Activated CD4-positive, alpha-beta T cell treated with anti-CD3 and anti-CD28 coated beads for 36 hours (primary cell): ENCODE data around the gene IPO8. TPM values are rescaled to one million over a fixed set of nuclear protein-coding genes. Genes with fewer than 3 reads are reported as not detected.
A peak's percentile ranks its signal among the peaks of the same experiment; 100 is the strongest.

Experiments
- ATAC-seq: fragments of 200-7000 bp; cut with Tn5 transposase; one replicate; pipeline ENCODE4 v1.10.0; 2021; ENCODE audit warnings: mild to moderate bottlenecking, moderate library complexity
- CTCF ChIA-PET: fragments of 350-600 bp; sonication (Branson Sonifier 250); formaldehyde crosslinking; loops from one replicate; lab custom pipeline; 2021; ENCODE audit warnings: antibody characterized with exemption; lab: Charles Lee
- POLR2A ChIA-PET: fragments of 350-600 bp; sonication (Branson Sonifier 250); formaldehyde crosslinking; loops from one replicate; lab custom pipeline; 2021; ENCODE audit warnings: antibody characterized with exemption, inconsistent platforms; lab: Charles Lee
- DNase-seq: peaks from one replicate; pipeline ENCODE4 v3.0.0-alpha.2; 2020
- H3K27ac Mint-ChIP-seq: one replicate; pipeline ENCODE4 v1.8.0; 2021; ENCODE audit warnings: mixed read lengths
- H3K27me3 Mint-ChIP-seq: one replicate; pipeline ENCODE4 v1.8.0; 2021; ENCODE audit warnings: mixed read lengths
- H3K36me3 Mint-ChIP-seq: one replicate; pipeline ENCODE4 v1.8.0; 2021; ENCODE audit warnings: low read depth, mixed read lengths
- H3K4me1 Mint-ChIP-seq: one replicate; pipeline ENCODE4 v1.8.0; 2021; ENCODE audit warnings: mixed read lengths
- H3K4me3 Mint-ChIP-seq: one replicate; pipeline ENCODE4 v1.8.0; 2021; ENCODE audit warnings: mild to moderate bottlenecking, moderate library complexity, mixed read lengths
- H3K9me3 Mint-ChIP-seq: one replicate; pipeline ENCODE4 v1.8.0; 2021; ENCODE audit warnings: low read depth, mixed read lengths
- intact Hi-C, 2 experiments: fragments of 100-400 bp; cut with DNase I in 1 of 2; cut with micrococcal nuclease in 1 of 2; formaldehyde crosslinking; loops; one replicate each; pipeline versions ENCODE4 v1.14.2 to v1.15.1; 2022 to 2024; cut with DNase I, micrococcal nuclease
- total RNA-seq, 2 experiments: library from RNA; stranded (reverse); gene quantifications; one replicate each; pipeline ENCODE4 v1.2.3, GENCODE V29; 2021

IPO8 gene
- 10 to 100 TPM; 48.7 to 51.4 TPM for total RNA-seq

DNA sequence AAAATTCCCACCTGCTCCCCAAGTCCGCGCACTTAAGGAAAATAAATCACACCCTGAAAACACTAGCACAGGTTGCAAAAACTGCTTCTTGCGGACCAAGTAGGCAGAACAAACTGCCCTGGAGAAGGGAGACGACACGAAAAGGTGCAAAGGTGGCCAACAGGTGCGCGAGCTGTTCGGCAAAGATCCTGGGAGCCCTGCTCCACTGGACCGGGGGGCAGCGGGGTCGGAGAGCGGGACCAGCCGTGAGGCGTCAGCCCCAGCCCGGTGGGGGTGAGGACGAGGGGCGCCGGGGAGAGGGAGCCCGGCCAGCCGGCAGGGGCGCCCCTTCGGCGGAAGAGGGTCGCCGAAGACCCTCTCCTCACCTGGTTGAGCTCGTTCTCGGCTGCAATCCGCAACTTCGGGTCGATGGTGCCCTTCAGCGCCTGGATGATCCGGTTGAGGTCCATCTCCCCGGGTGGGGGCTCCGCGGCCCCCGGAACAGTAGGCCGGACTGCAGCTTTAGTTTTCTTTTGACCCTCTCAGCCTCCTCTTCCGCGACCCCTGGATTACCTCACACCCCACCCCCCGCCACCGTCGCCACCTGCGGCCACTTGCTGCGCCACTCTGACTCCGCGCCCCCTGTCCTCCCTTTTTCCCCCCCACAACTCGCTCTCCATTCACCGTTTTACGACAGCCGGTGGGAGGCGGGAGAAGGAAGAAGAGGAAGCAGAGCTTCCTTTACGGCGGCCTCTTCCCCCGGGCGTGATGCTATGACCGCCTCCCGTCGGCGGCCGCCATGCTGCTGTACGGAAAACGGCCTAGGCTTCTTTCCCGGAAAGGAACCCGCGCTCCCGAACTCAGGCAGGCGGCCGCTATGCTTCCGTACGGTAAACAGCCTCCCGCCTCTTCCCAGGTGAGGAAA lies at the start of gene IPO8:
TSS of gene IPO8 (minus strand) at position 671 of the 904 bp plus-strand sequence. CDS start at position 449, 222 bp downstream.
- DNase-seq: peak; percentile 91
- Mint-ChIP-seq H3K4me3 (peak within 1 kb of the TSS; percentile 93), H3K9me3 (no peaks in the 10 kb centered on the region), H3K36me3 (no peaks in the 10 kb centered on the region), H3K4me1 (peaks cover 37% of the 10 kb centered on the region), H3K27me3 (no peaks in the 10 kb centered on the region), H3K27ac (peak within 1 kb of the TSS; percentile 95)
- ATAC-seq: peak; percentile 90
- intact Hi-C loops: loop anchor here (1.0 to 10.0 kb wide), 5 partner anchors 60 to 1314 kb away; partner anchors contain the start of genes DDX11 (in 1 of the 2), ERGIC2 (in 1 of the 2) and SINHCAF (in 1 of the 2)
- CTCF ChIA-PET: interaction anchor here (0.7 to 1.6 kb wide), 7 partner anchors 10 to 58 kb away, joined by 3 to 7 read pairs (median 3); no protein-coding TSS in a partner anchor
- POLR2A ChIA-PET: interaction anchor here (0.7 to 1.1 kb wide), 2 partner anchors 58 to 1265 kb away, joined by 6 to 8 read pairs; no protein-coding TSS in a partner anchor

DNA sequence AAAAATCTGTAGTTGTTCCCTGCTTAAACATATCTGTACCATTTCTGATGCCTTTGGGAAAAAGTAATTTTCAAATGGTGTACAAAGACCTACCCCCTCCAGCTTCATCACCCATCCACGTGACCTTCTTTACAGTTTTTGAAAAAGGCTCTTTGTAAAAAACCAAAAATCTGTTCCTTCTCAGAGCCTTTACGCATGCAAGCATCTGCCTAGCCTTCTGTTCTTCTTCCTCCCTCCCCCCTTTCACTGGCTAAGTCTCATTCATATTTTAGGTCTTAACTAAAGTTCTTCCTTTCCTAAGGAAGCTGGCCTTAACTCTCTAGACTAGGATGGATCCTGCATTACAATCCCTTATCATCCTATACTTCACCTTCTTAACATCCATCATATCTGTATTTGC lies 48.7 kb upstream of the IPO8 start:
- Mint-ChIP-seq H3K9me3 (no peaks in the 10 kb centered on the region), H3K4me3 (no peak overlapping the region), H3K4me1 (no peaks in the 10 kb centered on the region), H3K27me3 (no peaks in the 10 kb centered on the region), H3K27ac (no peak overlapping the region), H3K36me3 (peaks cover 11% of the 10 kb centered on the region)
- ATAC-seq: no peak
- ChIA-PET POLR2A (no interaction called here), CTCF (interaction anchor here (1.0 to 1.5 kb wide), 3 partner anchors 9 to 20 kb away, joined by 3 to 6 read pairs (median 3); no protein-coding TSS in a partner anchor)
- intact Hi-C loops: no loop called here
- DNase-seq: no peak

DNA sequence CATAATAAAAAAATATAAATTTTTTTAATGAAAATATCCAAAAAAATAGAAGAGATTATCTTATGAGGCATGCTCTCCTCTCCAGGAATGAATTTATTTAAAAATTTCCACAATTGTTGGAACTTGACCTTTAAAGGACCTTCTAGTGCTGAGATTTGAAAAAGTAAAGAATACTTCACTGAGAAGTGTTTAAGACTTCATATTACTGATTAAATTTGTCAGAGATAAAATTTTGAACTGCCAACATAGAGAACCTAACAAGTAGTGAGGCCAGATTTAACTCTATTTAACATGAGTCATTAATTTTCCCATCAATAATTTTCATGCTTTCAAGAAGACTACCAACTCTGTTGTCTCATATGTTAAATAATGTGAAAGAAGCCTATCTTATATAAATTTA lies 44.6 kb upstream of the IPO8 start:
- intact Hi-C loops: no loop called here
- Mint-ChIP-seq H3K4me1 (no peaks in the 10 kb centered on the region), H3K27me3 (no peaks in the 10 kb centered on the region), H3K4me3 (no peak overlapping the region), H3K36me3 (peaks cover 21% of the 10 kb centered on the region), H3K27ac (no peak overlapping the region), H3K9me3 (no peaks in the 10 kb centered on the region)
- no peak for DNase-seq
- ChIA-PET POLR2A (no interaction called here), CTCF (no interaction called here)
- ATAC-seq: no peak

DNA sequence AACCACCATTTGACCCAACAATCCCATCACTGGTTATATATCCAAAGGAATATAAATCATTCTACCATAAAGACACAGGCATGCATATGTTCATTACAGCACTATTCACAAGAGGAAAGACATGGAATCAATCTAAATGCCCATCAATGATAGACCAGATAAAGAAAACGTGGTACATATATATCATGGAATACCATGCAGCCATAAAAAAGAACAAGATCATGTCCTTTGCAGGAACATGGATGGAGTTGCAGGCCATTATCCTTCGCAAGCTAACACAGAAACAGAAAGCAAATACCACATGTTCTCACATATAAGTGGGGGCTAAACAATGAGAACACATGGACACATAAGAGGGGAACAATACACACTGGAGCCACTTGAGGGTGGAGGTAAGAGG lies 43.4 kb upstream of the IPO8 start:
- no peak overlapping the region for H3K27ac Mint-ChIP-seq
- intact Hi-C loops: no loop called here
- H3K9me3 Mint-ChIP-seq: no peaks in the 10 kb centered on the region
- peaks cover 26% of the 10 kb centered on the region for H3K36me3 Mint-ChIP-seq
- H3K27me3 Mint-ChIP-seq: no peaks in the 10 kb centered on the region
- H3K4me3 Mint-ChIP-seq: no peak overlapping the region
- ATAC-seq (no peak), DNase-seq (no peak)
- ChIA-PET POLR2A (no interaction called here), CTCF (no interaction called here)
- H3K4me1 Mint-ChIP-seq: no peaks in the 10 kb centered on the region

DNA sequence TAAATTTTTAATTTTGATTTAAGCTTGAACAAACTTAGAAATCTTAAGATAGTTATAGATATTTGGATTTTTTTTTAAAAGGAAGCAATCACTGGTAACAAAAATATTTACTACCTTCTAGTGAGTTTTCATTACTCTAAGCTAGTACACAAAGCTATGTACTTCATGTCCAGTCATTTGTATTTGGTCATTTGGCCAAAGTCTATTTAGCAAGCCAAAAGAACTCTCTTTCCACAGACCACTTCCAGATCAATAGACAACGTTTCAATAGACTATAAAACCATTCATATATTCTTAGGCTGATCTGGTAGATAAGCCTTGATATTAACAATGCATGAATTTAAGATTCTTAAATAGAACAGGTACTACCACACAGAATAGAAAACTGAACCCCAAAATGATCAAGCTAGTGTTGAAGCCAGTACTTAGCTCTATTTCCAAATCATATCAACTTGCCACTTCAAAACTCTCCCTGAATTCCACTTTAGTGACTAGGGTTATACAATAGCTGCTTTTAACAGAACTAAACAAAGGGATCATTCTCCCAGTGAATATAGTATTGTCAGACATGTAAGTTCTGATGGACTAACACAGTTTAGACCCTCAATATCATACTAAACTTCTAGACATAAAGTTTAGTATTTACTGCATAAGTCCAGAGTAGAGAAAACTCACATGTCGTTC lies 37.4 kb upstream of the IPO8 start:
- peaks cover 21% of the 10 kb centered on the region for H3K36me3 Mint-ChIP-seq
- no peak overlapping the region for H3K27ac Mint-ChIP-seq
- ChIA-PET POLR2A (no interaction called here), CTCF (interaction anchor here (0.6 to 1.2 kb wide), 4 partner anchors 31 to 115 kb away, joined by 3 to 4 read pairs (median 3); no protein-coding TSS in a partner anchor)
- no peaks in the 10 kb centered on the region for H3K9me3 Mint-ChIP-seq
- H3K27me3 Mint-ChIP-seq: no peaks in the 10 kb centered on the region
- intact Hi-C loops: no loop called here
- ATAC-seq (no peak), DNase-seq (no peak)
- H3K4me3 Mint-ChIP-seq: no peak overlapping the region
- H3K4me1 Mint-ChIP-seq: no peaks in the 10 kb centered on the region

DNA sequence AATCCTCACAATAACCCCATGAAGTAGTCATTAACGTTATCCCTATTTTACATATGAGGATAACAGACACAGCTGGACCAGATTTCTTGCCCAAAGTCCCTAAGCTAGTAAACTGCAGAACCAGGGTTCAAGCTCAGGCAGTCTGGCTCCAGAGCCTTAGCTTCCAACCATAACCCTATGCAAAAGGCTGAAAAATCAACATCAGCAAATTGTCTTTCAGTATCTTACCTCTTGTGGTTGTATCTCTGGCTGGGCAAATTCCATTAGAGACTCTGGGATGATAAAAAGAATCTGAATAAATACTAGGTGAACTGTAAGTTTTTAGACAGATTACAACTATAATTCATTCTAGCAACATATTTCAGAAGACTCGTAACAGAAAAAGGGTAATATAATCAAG lies 34.3 kb upstream of the IPO8 start:
- H3K27me3 Mint-ChIP-seq: no peaks in the 10 kb centered on the region
- CTCF ChIA-PET: interaction anchor here (1.2 kb wide), 1 partner anchor 9 kb away, joined by 3 read pairs; no protein-coding TSS in a partner anchor

DNA sequence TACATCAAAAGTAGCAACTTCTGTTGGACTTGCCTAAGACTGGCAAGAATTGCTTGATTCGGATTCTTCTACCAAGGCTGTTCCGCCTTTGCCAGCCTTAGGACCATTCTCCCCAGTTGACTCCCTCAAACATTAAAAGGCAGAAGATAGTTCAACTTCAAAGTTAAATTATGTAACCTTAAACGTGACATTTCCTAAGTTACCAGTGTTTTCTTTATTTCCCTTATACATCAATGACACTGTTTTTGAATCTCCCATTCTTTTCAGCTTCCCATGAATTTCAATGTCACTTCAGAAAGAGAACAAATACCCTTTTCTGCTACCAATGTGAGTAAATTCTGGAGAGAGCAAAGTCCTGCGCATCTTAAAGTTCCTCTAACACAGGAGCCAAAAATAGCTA lies 33.9 kb upstream of the IPO8 start:
- Mint-ChIP-seq H3K9me3 (no peaks in the 10 kb centered on the region), H3K4me3 (no peak overlapping the region), H3K27me3 (no peaks in the 10 kb centered on the region), H3K27ac (no peak overlapping the region), H3K36me3 (peaks cover 14% of the 10 kb centered on the region), H3K4me1 (no peaks in the 10 kb centered on the region)
- CTCF ChIA-PET: interaction anchor here (1.2 kb wide), 1 partner anchor 9 kb away, joined by 3 read pairs; no protein-coding TSS in a partner anchor
- ATAC-seq (no peak), DNase-seq (no peak)
- intact Hi-C loops: no loop called here
- POLR2A ChIA-PET: no interaction called here

More for the DNA sequence above, 34.3 kb upstream of the IPO8 start:
- no peak for ATAC-seq
- POLR2A ChIA-PET: no interaction called here
- no peak overlapping the region for H3K27ac Mint-ChIP-seq
- intact Hi-C loops: no loop called here
- H3K4me3 Mint-ChIP-seq: no peak overlapping the region
- H3K4me1 Mint-ChIP-seq: no peaks in the 10 kb centered on the region
- DNase-seq: no peak
- H3K9me3 Mint-ChIP-seq: no peaks in the 10 kb centered on the region
- H3K36me3 Mint-ChIP-seq: peaks cover 15% of the 10 kb centered on the region

DNA sequence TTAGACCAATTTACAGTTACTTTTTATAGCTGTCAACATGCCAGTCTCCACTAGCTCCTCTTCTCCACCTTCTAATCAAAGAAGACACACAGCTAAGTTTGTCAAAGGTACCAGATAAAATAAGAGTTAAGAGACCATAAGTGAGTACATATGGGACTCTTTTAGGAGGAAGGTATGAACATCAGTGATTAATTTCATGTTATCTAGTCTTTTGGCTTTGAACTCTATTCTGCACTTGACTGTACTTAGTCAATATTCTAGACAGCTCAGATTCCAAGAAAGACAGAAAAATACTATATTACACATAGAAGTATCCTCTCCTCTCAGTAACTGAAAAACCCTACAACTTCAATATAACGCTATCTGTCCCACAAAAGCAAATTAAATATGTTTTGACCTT lies 31.0 kb upstream of the IPO8 start:
- CTCF ChIA-PET: no interaction called here

DNA sequence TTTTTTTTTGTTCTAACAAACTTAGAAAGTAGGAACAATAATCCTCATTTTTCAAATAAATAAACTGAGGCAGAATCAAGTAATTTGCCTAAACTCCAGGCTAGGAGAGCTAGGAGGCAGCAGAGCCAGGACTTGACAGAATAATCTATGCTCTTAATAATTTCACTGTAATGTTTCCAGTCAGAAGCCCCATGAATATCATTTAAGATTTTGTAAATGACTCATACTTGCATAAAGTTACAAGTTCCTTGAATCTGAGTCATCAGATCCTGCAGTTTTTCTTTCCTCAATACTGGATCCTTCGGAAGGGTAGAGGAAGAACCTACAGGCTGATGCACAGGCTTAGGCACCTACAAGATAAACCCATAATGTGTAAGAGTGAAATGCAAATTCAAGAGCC lies 30.1 kb upstream of the IPO8 start:
- POLR2A ChIA-PET: no interaction called here
- no peaks in the 10 kb centered on the region for H3K9me3 Mint-ChIP-seq
- H3K4me1 Mint-ChIP-seq: no peaks in the 10 kb centered on the region
- no peak for ATAC-seq
- DNase-seq: no peak
- no peak overlapping the region for H3K4me3 Mint-ChIP-seq
- H3K27ac Mint-ChIP-seq: no peak overlapping the region
- no peaks in the 10 kb centered on the region for H3K27me3 Mint-ChIP-seq
- CTCF ChIA-PET: interaction anchor here (0.8 to 3.1 kb wide), 3 partner anchors 9 to 82 kb away, joined by 3 to 13 read pairs (median 4); no protein-coding TSS in a partner anchor
- intact Hi-C loops: no loop called here
- H3K36me3 Mint-ChIP-seq: peaks cover 25% of the 10 kb centered on the region

More for the DNA sequence above, 31.0 kb upstream of the IPO8 start:
- peaks cover 21% of the 10 kb centered on the region for H3K36me3 Mint-ChIP-seq
- no peak overlapping the region for H3K27ac Mint-ChIP-seq
- no peaks in the 10 kb centered on the region for H3K4me1 Mint-ChIP-seq
- DNase-seq (no peak), ATAC-seq (no peak)
- H3K4me3 Mint-ChIP-seq: no peak overlapping the region
- POLR2A ChIA-PET: no interaction called here
- no peaks in the 10 kb centered on the region for H3K27me3 Mint-ChIP-seq
- H3K9me3 Mint-ChIP-seq: no peaks in the 10 kb centered on the region
- intact Hi-C loops: no loop called here

DNA sequence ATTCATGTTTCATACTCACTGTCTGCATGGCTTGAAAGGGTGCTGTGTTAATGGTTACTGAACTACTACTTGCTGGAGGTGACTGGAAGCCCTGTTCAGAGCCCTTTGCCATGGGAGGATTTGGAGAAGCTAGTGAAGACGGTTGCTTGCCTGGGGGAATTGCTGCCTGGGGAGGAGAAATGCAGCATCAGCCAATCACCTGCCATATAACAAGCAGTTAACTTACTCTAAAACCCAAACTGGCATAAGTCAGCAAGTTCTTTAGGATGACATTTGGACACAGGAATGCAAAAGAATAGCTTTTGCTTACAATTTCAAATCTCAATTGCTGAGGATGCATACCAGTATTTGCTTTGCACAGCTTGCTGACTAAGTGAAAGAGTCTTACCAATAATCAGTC lies 23.4 kb upstream of the IPO8 start:
- H3K27me3 Mint-ChIP-seq: no peaks in the 10 kb centered on the region
- peaks cover 30% of the 10 kb centered on the region for H3K36me3 Mint-ChIP-seq
- intact Hi-C loops: no loop called here
- ATAC-seq: no peak
- no peak overlapping the region for H3K4me3 Mint-ChIP-seq
- no peak for DNase-seq
- H3K4me1 Mint-ChIP-seq: no peaks in the 10 kb centered on the region
- H3K9me3 Mint-ChIP-seq: no peaks in the 10 kb centered on the region
- ChIA-PET POLR2A (no interaction called here), CTCF (interaction anchor here (1.0 kb wide), 1 partner anchor 16 kb away, joined by 3 read pairs; no protein-coding TSS in a partner anchor)
- no peak overlapping the region for H3K27ac Mint-ChIP-seq

DNA sequence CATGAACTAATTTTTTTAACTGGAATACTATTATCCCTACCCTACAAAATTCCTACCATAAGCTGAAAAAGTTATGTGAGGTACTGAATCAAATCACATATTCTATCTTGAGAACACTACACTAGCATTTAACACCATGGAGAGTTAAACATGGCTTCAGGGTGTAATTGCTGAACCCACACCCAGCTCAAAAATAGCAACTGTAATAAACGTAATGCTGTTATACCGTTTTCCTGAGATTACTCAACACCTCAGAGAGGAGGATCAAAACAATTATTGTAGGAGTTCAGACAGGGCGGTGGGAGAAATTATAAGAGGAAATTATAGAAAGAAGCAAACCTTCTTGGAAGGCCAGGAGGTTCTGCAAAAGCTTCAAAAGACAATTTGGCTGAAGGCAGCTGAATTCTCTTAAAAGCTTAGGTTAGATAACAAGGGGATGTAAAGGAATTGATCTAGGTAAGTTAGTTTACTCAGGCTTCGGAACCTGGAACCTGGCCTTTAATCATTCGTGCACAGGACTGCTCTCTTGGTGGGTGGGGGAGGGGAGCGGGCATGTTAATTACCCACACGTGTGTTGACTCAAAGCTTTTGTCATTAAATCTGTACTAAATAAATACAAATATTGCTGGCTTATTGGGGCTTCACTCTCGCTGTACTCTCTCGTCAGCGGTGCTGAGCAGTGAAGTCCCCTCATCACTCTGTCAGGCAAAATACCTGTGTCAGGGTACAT lies 12.1 kb upstream of the IPO8 start:
- H3K4me3 Mint-ChIP-seq: no peak overlapping the region
- POLR2A ChIA-PET: no interaction called here
- H3K36me3 Mint-ChIP-seq: peaks cover 8% of the 10 kb centered on the region
- no peak overlapping the region for H3K27ac Mint-ChIP-seq
- no peaks in the 10 kb centered on the region for H3K27me3 Mint-ChIP-seq
- CTCF ChIA-PET: interaction anchor here (0.6 kb wide), 1 partner anchor 1750 kb away, joined by 3 read pairs; no protein-coding TSS in a partner anchor
- ATAC-seq (no peak), DNase-seq (no peak)
- no peaks in the 10 kb centered on the region for H3K4me1 Mint-ChIP-seq
- H3K9me3 Mint-ChIP-seq: no peaks in the 10 kb centered on the region
- intact Hi-C loops: no loop called here
